ENCODE results near the gene CRACR2A.

- TF ChIP-seq, protein P1, sequence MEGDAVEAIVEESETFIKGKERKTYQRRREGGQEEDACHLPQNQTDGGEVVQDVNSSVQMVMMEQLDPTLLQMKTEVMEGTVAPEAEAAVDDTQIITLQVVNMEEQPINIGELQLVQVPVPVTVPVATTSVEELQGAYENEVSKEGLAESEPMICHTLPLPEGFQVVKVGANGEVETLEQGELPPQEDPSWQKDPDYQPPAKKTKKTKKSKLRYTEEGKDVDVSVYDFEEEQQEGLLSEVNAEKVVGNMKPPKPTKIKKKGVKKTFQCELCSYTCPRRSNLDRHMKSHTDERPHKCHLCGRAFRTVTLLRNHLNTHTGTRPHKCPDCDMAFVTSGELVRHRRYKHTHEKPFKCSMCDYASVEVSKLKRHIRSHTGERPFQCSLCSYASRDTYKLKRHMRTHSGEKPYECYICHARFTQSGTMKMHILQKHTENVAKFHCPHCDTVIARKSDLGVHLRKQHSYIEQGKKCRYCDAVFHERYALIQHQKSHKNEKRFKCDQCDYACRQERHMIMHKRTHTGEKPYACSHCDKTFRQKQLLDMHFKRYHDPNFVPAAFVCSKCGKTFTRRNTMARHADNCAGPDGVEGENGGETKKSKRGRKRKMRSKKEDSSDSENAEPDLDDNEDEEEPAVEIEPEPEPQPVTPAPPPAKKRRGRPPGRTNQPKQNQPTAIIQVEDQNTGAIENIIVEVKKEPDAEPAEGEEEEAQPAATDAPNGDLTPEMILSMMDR (IDR thresholded peaks at IDR 0.05) = peak; percentile 42 to 62 (median 58)
- TF ChIP-seq POLR2A (IDR thresholded peaks at IDR 0.05) = no peak
Observed at GRCh38 chr12:3777206-3777809, 24.4 kb upstream of the CRACR2A start.
